GM10847 (cell line): ENCODE results near the gene SNPH.

Experiments used
- POLR2A ChIP-seq: IDR thresholded peaks from 2 replicates; pipeline ENCODE4 v1.6.1; 2011; ENCODE audit not compliant: insufficient read length; ENCODE audit errors: extremely low read depth

The SNPH gene

DNA sequence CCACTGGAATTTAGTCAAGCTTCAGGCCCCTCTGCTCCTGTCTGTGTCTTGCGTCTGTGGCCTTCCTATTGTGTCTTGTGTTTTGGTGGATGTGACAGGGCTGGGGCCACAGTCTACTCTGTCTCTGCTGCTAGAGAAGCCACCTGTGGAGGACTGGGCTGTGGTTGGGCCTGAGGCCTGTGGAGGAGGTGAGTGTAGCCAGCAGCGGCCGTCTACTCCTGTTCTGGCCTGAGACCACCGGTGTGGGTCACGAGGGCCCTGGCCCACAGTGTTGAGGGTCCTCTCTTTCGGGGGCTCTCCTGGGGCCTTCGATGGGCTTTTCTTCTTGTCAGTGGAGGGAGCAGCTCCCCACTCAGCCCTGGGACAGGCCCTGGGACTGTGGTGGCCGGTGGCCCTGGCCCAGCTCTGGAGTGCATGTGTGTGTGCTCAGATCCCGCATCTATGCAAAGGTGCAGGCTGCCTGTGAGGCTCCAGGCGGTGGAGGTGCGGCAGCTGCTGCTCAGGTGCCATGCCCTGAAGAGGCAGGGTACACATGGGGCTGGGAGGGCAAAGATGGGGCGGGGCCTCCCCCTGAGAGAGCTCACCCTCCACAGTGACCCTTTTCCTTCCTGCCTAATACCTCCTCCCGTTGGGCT is 42.1 kb downstream of the SNPH start:
- TF ChIP-seq POLR2A = no peak

DNA sequence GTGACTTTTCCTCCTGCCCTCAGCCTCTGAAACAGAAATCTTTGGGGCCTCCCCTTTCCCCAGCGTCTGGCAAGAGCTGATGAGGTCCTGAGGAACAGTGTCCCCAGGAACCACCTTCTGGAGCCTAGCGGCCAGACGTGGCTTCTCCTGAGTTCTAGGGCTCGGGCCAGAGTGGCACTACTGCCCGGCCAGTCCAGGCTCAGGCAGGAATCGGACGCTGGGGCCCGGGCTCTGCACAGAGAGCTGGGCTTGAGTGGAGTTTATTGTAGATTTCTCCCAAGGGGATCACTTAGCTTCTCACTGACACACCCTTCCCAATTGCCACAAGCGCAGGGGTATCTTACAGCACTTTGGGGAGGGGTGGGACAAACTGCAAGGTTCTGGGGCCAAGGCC is 42.6 kb downstream of the SNPH start:
- TF ChIP-seq POLR2A = no peak

DNA sequence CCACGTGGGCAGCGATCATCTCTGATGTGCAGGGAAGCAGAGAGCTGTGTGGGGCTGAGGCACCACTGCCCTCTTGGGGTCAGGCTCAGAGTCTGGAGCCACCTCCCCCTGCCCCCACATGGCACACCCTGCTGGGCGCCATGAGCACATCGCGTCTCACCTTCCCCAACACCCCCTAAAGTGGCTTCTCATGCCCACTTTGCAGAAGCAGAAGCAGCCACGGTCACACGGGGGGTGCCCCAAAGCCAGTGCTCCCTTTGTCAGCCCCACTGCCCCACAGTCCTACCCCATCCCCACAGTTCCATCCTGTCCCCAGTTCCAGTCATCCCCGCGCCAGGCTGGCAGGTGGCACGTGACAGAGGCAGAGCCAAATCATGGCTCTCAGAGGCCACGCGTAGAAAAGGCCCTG is 43.3 kb downstream of the SNPH start:
- no peak for TF ChIP-seq POLR2A

DNA sequence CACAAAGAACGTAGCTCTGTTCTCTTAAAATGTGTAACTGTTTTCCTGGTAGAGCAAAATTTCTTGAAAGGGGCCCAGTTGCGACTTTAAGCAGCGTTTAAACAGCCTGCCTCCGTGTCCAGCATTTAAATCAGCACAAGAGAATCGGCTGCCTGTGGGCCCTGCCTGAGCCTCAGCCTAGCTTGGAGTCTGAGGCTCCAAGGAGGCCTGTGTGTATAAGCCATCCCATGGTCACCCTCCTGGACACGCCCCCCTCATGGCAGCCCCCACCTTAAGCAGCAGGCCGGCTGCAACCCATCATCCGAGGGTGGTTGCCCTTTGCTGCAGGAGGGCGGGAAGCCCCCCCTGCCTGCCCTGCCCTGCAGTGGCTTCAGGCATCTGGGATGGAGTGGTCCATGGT is 44.0 kb downstream of the SNPH start:
- TF ChIP-seq POLR2A = no peak

DNA sequence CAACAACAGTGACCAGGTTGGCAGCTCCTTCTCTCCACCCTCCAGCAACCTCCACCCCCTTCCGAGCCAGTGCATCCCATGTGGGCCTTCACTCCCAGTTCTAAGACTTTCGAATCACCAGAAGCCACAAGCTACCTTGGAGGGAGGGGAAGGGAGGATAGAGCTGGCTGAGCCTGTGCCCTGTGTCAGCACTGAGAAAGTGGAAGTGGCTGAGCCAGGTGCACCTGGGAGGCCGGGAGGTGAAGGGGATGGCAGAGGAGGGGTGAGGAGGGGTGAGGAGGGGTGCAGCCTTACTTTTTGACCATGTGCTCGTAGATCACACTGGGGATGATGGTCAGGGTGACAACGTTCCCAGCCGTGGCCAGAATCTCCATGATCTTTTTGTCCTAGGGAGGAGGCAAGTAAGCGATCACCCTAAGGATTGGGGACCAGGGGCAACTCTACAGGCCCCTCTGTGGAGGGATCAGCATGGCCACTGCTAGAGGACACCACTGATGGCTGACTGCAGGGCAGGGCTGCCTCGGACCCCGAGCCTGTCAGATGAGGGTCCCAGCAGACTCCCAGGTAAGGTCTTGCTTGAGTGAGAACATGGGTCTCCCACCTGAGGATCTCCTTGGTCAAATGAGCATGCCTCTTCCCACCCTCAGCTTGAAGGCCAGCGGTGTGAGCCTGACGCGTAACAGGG is 44.6 kb downstream of the SNPH start:
- TF ChIP-seq POLR2A = no peak

DNA sequence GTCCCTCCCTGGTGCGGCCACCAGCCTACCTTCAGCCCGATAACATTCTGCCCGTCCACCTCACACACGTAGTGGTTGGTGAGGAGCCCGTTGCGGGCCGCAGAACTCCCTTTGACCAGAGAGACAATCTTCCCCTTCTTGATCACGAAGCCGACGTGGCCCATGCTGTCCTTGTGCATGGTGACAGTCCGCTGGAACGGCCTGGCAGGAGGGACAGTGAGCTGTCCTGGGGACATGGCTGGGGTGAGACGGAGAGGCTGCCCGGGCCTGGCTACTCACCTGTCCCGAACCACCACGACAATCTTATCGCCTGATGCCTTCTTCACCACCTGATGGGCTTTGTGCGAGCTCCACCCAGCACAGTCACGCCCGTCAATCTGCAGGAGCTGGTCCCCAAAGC is 46.2 kb downstream of the SNPH start:
- TF ChIP-seq POLR2A = no peak

DNA sequence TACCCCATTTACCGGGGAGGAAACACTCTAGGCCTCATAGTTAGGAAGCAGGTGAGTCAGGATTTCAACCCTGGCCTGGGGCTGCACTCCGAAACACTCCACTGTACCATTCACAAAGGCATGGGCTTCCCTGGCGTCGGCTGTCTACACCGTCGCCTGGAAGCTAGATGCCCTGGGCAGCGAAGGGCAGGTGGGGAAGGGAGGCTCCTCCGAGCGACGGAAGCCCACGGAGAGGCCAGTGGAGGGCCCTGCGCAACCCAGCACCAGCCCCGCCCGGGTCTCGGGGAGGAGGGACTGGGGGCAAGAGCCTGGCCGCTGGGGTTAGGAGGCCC is 46.8 kb downstream of the SNPH start:
- no peak for TF ChIP-seq POLR2A

DNA sequence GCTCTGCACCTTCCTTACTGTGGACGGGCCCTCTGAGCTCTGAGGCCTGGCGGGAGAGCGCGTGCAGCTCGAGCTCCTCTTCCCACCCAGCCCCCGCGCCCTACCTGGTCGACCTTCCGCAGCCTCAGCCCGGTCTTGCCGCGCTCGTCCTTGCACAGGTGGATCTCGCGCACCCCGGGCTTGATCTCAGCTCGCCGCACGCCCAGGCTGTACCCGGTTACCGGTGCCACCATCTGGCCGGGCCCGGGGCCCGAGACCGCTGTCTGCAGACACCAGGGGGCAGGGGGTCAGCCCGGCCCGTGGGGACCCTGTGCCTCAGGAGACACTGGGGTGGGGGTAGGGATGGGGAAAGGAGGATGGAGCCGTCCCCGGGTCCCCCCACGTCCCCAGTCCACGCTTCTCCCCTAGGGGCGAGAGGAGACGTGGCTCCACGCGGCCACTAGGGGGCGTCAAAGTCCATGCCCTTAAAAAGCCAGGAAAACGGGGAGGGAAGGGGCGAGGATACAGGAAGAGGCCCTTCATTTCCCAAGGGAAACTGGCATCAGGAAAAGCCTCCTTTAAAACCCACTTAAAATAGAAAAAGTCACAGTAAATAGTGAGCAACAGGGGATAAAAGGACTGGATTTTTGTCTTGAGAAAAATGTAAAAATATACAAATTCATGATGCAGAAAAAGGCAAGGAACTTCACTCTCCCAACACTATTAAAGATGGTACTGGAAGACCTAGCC is 47.3 kb downstream of the SNPH start:
- no peak for TF ChIP-seq POLR2A

DNA sequence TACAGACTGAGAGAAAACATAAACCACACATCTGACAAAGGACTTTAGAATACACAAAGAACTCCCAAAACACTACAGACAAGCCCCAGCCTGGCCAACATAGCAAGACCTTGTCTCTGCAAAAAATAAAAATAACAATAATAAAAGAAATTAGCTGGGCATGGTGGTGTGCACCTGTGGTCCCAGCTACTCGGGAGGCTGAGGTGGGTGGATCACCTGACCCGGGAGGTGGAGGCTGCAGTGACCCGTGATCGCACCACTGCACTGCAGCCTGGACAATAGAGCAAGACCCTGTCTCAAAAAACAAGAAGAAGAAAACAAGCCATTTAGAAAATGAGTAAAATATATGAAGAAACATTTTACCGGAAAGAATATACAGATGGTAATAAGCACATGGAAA is 49.7 kb downstream of the SNPH start:
- no peak for TF ChIP-seq POLR2A

DNA sequence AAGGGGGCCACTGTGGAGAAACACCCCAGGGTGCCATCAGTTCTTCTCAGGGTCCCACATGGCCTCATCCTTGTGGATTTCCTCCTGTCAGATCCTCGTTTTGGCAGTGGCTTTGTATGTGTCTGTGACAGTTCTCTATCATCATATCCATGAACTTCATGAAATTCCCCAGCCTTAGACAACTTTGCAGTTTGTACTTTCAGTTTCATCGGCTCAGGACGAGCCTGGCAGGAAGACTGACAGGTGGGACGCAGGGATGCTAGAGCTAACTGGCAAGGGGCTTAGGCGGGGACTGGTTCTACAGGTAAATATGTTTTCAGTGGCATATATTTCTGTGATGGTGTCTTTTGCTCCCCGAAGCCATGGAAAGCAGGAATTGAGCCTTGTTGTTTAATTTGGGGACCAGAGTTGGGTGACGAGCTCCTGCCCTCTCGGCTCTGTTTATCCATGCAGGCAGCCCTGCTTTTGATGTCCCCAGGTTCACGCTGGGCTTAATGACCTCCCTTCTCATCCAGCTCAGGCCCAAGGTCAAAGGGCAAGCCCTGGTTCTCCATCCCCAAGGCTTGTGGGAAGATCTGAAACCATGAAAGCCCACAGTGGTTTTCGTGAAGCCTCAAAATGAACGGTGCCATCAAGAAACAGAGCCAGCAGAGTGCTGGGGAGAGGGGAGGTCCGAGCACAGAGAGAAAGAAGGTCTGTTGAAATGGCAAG is 51.6 kb downstream of the SNPH start:
- TF ChIP-seq POLR2A = no peak

DNA sequence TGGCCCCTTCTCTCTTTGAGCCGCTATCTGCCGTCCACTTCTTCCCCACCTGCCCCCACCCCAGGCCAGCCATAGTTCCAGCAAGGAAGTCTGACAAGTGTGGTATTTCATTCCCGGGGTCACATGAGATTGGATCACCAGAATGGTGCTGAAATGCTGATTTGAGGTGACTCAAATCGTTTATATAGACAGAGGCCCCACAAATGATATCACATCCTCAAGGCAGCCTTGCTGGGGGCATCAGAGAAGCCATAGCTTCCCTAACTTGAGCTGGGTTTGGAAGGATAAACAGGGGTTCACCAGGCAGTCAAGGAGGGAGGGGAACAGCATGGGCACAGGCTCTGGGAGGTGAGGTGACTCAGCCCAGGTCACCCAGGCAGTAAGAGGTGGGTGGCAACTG is 53.0 kb downstream of the SNPH start:
- TF ChIP-seq POLR2A = no peak

DNA sequence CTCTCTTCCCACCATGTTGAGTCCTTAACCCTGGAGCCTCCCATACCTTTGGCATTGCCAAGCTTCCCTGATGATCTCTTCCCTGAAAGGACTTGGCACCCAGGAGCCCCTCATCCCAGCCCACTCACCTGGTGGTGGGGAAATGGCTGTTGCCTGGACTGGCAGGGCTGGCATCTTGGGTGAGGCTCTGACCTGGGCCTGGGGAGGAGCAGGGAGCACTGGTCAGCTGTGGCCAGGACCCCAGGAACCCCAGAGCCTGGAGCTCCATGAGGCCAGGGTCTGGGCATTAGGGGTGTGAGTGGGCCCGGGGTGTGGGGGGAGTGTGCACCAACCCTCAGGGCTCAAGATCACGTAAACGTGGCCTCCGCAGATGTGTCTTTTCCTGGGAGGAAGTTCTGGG is 53.4 kb downstream of the SNPH start:
- TF ChIP-seq POLR2A = no peak

DNA sequence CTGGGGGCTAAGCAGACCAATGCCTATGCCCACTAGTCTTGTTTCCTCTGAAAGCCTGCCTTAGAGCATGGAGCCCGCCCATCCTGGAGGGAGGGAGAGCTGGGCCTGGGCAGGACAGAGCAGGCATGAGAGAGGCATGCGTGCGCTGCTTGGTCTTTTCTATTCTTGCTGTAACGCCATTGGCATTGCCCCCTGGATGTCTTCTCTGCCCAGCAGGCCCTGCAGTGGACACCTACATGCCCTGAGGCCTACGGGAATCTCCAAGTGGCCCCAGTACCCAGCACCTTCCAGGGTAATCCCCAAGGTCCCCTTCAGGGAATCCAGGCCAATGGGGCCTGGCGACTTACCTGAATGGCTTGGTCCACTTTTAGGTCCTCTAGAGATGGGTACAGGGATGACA is 53.9 kb downstream of the SNPH start:
- no peak for TF ChIP-seq POLR2A

DNA sequence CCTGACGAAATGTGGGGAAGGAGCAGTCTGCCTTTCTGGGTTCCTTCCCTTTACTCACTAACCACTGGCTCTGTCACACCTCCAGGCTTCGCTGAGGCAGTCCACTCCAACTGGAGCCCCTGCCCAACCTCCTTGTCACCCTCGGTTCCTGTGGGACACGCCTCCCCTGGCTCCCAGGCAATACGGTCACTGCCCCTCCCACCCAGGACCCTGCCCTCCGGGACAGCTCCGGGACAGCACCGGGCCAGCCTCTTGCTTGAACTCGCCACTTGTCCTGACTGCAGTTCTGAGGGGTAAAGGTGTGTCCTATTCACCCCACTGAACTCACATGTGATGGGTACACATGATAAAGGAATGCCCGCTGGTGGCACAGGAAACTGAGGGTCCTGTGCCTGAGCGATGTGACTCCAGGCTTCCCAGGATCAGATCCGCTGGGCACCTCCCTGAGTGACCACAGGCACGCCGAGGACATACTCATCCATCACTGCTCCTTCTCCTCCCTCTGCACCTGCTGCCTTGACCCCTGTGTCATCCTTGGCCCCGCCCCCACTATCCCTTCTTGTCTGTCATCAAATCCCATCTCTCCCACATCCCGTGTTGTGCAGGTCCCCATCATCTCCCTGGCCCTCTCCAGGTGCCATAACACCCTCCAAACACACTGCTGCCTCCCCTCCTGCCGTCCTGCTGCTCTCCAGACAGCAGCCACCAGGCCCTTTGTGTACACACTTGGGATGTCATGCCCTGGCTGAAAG is 55.0 kb downstream of the SNPH start:
- no peak for TF ChIP-seq POLR2A

DNA sequence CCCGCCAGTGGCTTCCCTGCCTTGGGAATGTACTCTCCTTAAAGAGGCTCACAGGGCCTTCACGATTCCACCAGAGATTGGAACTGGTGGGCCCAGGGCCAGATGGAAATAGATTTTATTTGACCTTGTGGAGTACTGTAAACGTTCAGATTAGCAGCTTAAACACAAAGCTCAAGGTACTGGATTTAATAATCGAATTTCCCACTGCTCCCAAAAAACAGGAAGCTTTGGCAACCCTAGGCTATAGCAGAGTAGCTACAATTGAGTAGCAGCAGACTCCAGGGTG is 55.5 kb downstream of the SNPH start:
- TF ChIP-seq POLR2A = no peak

DNA sequence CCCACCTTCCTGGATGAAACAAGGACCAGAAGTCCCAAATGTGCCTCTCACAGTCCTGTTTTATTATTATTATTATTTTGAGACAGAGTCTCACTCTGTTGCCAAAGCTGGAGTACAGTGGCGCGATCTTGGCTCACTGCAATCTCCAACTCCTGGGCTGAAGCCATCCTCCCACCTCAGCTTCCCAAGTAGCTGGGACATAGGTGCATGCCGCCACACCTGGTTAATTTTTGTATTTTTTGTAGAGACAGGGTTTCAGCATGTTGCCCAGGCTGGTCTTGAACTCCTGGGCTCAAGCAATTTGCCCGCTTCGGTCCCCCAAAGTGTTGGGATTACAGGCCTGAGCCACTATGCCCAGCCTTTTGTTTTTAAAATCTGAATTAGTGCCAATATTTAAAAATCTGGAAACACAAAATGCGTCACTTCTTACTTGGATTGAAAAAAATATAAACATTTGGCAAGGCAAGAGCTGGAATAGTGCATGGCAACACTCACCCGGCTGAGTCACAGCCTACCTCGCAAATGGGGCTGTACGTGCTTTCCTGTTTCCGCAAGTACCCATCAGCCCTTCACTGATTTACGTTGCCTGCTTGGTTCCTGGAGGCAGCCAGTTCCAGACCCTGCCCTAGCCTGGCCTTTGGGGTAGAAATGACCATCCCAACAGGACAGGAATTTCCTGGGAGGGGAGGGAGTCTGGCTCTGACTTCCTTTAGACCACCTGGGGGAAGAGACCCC is 56.6 kb downstream of the SNPH start:
- TF ChIP-seq POLR2A = no peak

DNA sequence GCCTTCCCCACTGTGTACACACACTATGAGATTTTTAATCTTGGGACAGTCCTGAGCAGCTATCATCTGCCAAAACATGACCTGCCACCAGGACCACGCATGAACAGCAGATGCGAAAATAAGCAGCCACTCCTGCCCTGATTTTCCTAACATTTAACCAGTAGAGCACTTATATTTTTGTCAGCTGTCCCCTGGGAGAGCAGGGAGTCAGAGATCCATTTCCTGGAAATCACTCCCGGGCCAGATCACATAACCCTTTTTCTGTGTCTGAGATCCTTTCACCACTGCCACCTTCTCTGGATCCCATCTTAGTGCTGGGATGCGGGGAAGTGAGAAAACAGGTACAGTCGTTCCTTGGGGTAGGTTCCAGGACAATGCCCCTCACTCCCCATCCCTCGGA is 57.2 kb downstream of the SNPH start:
- no peak for TF ChIP-seq POLR2A
